ENCODE data around the gene HOXA7.

HOXA7 gene

DNA sequence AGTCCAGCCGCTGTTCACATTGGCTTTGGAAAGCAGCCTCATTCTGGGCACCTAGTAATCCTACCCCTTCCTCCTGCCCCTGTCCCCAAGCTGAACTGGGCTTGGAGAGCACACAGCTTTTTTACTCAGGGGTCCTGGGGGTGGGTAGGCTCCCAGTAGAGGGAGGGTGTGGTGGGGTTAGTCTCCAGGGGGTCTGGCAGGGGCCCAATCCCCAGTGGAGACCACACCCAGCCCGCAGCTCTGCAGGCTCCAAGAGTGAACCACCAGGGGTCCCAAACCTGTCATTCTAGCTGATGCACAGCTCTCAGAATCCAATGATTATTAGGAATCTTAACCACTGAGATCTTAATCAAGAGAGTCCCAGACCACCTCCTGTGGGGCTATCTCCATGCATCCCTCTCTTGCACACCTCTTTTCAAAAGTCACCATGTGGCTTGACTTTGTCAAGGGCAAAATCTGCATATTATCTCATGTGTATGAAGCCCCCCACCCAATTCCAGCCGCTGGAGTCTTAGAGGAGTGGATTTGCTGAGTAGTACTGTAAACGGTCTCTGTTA is 25.9 kb upstream of the HOXA7 start:
- no peak for DNase-seq

DNA sequence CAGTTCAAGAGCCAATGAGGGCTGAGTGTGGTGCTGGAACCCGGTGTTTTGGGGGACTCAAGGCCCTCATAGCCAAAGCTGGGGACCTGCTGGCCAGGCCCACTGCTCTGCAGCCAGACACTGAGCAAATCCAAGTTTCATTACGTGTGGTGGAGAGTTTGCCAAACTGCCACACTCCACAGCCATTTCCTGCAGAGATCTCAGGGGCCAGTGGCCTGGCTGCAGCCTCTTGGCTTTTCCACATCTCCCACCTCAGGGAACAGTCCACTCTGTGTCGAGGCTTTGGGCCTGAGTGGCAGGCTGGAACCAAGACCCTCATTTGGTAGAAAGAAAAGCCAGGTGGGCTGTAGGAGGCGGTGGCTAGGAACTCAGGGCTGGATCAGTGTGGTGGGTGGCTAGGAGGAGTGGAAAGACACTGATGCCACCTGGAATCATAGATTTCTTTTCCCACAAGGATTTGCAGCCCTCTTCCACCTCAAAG is 25.4 kb upstream of the HOXA7 start:
- no peak for DNase-seq

DNA sequence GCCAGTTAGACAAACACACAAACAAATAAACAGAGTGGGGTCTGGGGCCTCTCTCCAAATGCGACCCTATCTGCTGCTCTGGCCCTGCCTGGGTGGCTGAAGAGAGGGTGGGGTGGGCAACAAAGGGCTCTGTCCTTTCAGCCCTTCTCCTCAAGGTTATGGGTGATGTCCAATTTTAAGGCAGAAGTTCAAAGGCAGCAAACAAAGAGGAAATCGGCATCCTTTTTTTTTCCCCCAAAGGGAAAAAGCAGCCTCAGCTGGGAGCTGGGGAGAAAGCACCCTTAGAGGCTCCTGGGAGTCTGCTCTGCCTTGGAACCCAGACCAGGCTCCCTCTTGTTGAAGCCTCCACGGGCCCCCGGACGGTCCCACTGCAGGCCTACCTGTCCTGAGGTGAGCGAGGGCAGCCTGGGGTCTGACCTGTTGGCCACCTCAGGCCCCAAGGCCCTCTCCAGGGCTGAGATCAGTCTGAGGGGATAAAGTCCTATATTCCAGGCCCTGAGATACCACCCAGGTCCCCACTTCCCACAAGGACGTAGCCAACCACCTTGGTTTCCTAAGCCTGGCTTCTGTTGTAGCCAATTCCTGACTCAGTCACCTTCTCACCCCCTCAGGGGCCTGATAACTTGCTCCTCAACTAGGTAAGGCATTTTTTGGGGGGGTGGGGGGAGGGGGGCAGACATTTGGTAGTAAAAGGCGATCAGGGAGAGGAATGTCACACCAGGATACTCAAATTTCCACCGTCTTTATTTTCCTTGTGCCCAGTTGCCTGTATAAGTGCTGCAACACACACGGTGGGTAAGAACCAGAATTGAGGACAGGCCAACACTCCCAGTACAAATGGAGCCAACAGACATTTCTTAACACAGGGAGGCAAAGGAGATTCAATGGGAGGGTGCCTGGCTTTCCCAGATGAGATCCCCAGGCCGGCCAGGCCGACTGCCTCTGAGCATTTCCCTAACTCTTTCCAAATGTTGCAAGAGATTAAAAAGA is 24.3 kb upstream of the HOXA7 start:
- no peak for DNase-seq

DNA sequence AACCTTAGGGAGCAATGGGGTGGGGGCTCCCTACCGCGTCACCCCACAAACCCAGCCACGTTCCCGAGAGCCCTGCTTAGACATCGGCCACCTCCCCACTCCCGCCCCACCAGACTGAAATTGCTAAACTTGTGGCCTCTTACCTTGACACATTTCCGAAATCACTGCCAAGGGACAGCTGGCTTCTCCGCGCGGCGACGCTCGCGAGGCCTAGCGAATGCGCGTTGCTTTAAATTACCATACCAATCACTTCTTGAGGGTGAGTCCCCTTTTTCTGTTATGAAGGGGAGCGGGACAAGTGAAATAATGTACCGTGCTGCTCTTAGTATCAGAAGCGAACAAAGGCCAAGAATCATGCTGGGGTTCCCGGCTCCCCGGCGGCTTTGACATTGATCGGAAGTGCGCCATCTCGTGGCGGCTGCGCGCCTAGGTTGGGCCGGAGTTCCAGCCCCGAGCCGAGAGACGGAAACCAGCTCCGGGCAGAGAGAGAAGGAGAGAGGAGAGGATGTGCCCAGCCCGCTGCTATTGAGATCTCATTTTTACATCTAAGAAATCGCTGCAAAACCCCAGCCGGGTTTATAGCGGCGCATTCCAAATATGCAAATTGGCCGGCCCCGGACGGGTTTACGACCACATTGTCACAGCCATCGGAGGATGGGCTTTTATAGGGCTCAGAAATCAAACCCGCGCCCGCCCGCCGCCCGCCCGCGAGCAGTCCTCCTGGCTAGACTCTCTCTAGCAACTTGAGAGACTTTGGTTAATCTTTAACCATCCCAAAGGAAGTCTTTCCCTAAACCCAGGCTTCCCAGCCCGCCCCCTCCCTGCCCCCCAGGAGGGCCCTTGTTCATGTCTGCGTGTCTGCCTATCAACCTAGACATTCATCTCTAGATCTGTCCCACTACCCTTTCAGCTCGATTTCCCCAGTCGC is 23.3 kb upstream of the HOXA7 start:
- DNase-seq: peak; percentile 26

DNA sequence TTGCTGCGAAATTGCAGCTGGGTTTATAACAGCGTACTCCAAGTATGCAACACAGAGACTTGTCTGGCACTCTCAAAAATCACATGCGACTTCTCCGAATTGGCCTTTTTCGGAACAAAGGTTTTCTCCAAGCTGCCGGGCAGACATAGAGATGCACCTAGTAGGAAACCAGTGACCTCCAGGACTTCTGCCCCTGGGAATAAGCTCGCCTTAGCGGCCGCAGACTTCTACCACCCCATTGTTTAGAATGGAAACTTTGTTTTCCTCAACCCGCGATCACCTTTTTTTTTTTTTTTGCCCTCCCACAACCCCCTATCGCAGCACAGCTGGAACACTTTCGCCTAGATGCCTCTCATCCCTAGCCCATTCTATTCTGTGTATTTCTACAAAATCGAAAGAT is 22.6 kb upstream of the HOXA7 start:
- no peak for DNase-seq

DNA sequence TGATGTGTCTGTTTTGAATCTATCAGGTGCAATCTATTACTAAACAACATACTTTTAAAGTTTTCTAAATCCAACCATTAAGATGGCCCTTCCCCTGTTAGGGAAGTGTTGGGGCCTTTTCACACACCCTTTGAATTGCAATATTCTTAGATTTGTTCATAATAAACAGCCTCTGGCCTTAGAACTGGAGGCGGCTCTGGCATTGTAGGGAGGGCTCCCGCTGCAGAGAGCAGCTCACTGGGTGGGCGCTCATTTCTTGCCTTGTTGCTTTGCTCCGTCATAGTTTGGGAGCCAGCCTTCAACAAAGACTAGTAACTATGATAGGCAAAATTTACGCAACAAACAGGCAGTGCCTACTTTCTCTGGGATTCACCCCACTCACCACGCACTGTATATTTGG is 21.9 kb upstream of the HOXA7 start:
- no peak for DNase-seq

DNA sequence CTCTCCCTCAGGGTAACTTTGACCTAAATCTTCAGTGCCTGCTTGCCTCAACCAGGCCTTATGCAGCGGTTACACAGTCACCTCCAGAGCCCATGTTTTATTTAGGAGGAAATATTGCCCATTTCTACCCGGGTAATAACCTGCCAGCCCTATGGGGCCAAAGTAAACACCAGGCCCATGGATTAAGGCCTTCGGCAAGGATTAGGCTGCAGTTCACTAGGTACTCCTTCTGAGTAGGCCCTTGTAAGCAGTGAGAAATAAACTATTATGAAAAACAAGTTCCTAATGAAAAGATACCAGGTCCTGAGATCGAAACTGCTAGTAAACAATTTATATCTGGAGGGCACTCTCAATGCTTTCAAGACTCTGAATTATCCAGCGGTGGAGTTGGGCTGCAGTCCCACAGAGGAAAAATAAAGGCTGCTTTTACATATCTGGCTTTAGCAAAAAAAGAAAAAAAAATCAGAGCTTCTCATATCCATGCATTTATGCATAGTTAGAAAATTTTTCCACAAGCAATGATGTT is 21.4 kb upstream of the HOXA7 start:
- no peak for DNase-seq

DNA sequence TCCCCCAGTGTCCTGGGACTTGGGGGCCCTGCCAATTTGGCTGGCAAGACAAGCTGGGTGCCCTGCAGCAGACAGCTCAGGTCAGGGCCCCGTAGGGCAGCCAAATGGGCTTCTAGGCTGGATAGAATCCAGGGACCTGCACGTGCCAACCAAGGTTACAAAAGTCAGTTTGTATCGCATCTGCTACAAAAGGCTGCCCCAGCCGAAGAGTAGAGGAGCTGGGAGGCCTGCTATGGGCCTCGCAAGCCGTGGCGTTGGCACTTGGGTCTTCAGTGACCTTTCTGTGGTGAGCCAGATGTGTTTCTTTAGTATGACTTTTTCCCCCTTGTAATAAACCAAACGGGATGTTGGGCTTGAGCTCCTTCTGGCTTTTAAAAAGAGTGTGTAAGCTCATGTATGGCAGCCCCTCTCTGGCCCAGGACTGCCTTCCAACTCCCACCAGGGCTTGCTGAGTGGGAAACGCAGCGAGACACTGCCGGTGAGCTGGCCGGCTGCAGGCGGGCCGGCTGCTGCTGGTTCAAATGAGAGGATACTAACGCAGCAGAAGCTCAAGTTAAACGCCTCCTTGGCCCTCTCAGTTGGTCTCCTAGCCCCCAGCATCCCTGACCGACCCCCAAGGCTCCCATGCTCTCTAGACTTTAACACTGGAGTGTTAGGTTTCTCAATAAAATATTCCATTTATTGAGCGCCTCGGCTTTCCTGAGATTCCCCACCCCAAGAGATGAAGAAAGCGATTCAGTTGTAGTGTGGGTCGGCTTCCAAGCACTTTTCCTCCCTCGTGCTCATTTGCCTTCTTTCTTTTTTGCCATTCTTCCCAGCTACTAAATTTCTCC is 20.7 kb upstream of the HOXA7 start:
- DNase-seq: no peak

DNA sequence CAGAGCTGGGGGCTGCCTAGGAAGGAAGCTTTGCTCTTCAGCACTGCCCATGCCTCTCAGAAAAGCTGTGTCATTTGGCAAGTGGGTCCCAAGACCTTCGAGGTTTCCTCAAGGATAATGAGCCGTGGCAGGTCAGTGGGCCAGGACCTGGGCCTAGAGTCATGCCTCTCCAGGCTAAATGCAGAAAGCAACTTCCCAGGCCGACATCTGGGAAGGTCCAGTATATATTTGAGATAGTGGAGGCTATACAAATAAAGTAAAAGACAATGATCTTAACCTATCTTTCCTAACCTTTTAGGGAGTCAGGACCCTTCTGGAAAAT is 20.0 kb upstream of the HOXA7 start:
- no peak for DNase-seq

DNA sequence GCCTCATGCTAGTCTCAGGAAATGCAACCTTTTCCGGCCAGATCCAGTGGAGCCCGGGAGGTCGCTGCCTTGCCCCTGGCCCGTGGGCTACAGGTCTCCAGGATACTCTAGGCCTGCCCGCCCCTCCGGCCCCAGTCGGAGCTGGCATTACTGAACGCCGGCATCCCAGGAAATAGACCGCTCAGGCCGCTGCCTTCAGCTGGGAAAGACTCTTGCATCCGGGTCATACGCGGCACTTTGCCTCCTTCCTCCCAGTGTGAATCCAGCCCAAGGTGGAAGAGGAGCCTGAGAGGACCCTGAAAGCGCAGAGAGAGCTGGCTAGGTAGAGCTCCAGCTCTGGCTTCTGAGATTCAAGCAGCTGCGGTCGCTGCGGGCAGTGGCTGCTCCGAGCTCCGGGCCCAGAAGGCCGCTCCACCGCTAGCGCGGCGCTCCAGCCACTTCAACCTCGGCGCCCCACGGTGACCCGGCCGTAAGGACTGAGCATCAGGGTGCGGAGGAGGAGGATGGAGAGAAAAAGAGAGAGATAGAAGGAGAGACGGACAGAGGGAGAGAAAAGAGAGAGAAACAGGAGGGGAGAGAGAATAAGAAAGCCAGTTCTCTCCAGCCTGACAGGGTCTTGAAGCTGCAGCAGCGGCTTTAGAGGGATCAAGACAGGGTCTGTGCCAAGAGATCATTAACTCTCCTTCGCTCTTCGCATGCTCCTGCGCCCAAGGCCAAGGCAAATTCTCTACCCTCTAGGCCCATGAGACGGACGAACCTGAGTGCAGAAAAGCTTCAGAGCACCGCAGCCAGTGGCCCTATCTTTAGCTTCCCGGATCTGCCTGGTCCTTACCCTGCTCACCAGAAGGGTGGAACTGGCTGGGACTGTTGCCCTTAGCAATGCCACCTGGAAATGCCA is 19.4 kb upstream of the HOXA7 start:
- DNase-seq: no peak

DNA sequence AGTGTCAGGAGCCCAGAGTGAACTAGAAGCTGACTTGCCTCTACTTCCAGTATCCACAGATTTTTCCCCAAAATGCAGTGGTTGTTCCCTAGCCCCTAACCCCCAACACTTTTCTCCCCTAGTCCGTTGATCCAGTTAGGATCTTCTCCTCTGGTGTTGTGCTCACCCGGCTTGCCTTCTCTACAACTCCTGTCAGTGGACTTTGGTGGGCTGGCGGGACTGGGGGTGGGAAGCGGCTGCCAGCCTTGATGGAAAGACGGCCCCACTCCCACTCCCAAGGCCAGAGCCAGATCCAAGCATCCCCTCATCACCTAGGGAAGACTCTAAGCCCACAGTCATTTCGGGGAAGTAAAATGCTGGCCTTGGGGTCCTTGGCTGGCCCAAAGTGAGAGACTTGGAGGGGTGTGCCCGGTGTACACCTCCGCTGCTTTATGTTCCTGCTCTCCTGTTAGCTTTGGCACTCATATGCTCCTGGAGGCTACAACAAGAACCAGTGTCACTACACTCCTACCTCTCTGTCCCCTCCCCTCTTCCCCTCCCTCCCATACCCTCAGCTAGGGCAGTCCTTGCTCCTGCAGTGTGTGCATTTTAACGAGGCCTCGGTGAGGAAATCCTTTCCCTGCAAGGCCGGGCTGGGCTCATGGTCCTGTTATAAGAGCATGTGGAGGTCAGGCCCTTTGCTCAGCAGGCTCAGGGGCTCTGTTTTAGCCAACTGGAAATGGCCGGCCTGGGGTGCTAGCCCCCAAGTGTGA is 18.6 kb upstream of the HOXA7 start:
- DNase-seq: no peak

DNA sequence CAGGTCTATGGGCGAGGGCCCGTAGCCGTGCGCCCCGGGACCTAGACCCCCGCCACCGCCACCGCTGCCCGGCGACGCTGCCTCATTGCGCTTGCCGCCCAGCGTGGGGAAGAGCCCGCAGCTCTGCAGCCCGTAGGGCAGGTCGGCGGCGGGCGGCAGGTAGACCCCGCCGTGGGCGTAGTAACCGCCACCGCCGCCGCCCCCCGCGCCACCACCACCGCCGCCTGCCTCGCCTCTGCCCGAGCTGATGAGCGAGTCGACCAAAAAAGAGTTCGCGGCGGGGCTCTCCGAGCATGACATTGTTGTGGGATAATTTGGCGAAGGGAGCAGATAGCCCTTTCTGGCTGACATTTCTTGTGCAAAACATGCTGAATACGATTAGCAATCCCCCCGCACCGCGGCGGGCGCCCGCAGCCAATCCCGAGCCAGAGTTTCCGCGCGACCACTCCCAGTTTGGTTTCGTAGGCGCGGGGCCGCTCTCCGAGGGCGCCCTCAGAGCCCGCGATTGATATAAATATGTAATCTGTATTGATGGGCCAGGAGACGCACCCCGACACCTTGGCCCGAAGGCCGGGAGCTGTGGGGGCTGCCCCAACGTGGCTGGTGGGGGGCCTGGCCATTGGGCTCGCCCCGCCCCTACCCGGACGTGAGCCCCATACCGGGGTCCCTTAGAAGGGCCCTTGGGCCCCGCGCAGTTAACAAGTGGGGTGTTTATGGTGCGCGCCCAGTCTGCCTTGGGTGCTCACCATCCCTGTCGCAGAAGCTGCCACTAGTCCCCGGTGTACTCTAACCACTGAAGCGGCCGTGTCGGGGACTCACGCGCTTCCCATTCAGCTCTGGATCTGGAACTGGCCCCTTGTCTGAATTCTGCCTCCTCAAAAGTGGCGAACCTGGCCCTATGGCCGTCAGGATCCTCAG is 17.7 kb upstream of the HOXA7 start, which contains the start of gene HOXA10:
HOXA10 (minus strand) TSS at position 365 of the 918 bp plus-strand sequence; CDS start at position 351, 14 bp downstream.
- DNase-seq: peak; percentile 48

DNA sequence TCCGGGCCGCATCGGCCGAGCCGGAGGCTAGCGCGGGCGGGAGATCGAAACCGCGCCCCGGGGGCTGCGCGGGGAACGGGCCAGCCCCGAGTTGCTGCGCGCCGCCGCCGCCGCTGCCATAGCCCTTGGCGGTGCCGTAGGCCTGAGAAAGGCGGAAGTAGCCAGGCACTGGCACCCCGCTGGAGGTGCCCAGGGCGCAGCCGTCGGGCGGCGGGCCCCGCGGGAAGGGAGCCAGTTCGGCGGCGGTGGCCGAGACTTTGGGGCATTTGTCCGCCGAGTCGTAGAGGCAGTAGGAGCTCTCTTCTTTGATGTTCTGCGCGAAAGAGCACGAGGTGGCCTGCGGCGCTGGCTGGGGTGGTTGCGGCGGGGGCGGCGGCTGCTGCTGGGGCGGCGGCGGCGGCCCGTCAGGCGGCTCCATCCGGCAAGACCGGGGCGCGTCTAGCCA is 17.1 kb upstream of the HOXA7 start:
- no peak for DNase-seq

DNA sequence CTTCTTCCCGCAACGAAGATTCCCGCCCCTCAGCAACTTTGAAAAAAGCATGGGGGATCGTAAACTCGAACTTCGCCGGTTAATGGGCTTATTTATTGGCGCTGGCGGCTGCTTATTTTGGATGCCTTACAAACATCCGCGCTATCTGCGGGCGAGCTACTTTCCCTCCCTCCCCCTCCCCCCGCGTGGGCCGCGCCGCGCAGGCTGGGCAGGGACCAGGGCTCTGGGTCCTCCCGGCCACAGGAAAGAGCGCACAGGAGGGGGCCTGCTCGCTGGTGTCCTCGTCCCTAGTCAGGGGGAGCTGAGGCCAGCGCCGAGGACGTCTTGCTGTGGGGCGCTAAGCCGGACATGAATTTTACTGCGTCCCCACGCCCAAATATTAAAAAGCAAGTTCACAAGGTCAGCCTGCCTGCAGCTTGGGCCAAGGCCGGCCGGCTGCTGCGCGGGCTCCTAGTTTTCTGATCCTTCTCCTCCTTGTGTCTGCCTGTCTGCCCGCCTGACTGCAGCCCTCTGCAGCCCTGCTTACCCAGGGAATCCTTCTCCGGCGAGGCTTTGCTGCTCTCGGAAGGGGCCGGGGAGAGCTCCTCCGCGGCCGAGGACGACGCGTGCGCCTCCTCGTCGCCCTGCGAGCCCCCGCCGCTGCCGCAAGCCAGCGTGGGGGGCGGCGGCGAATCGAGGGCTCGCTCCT is 16.5 kb upstream of the HOXA7 start:
- no peak for DNase-seq

DNA sequence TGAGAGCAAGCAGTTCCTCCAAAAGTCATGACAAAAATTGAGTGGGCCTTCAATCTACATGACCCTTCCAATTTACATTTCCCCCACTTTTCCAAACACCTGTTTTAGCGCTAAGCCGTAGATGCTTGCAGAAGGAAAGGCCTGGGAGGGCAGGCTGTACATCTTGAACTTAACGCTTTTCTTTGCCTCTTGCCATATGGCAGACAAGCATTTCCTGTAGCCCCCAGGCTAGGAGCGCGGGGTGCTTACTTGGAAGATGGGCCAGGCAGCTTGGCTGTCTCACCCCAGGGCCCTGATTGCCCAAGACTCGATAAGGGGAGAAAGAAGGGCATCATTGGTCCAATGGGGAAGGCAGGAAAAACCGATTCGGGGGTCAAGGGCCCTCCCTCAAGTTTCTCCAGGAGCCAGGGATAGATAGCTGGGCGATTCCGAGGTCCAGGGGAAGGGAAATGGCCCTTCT is 15.9 kb upstream of the HOXA7 start:
- no peak for DNase-seq

DNA sequence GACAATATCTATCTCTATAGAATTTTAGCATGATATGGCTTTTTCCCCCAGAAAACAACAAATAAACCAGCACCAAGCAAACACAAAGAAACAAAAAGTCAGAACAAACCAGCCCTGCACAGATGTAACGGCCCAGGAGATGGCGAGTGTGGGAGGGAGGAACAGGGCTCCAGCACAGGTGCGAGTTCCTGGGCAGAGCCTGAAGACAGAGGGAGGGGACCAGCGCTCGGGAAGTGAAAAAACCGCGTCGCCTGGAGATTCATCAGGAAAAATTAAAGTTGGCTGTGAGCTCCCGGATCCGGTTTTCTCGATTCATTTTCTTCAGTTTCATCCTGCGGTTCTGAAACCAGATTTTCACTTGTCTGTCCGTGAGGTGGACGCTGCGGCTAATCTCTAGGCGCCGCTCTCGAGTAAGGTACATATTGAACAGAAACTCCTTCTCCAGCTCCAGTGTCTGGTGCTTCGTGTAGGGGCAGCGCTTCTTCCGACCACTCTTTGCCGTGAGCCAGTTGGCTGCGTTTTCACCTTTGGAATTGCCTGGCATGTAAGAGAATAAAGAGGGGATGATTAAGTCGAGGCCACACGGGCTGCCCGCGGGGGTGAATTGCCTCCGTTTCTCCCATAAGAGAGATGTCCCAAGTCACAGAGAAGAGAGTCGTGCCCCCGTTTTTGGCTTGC is 15.3 kb upstream of the HOXA7 start:
- DNase-seq: no peak

DNA sequence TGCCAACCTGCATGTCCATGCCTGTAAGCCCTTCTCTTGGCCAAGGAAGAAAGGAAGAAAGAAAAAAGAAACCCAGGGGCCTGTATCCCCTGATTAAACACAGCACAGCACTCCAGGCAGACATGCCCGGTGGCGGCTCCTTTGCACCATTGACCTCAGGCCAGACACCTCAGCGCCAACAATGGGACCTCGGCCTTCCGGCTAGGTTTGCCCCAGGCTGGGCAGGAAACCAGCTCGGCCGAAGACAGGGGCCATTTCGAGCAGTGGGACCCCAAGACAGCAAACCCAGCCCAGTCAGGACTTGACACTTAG is 14.8 kb upstream of the HOXA7 start:
- peak; percentile 13 for DNase-seq

All from GDM1 (cell line).